Measurements from ENCODE around the gene SCN7A. TPM values are rescaled to one million over a fixed set of nuclear protein-coding genes. Genes with fewer than 3 reads are reported as not detected.

The SCN7A gene
- total RNA-seq, 2 experiments from 2014 or later, result not detected

GRCh38 chr2:166439078-166439477 is 55.0 kb downstream of the SCN7A start:
- no peaks in the 10 kb centered on the region for H3K36me3 Mint-ChIP-seq (ENCODE audit: low read depth)
- CTCF ChIA-PET, result interaction anchor here (0.6 kb wide), 2 partner anchors 1183 to 1679 kb away, joined by 3 read pairs; no protein-coding TSS in a partner anchor

GRCh38 chr2:166436976-166437375 is 57.1 kb downstream of the SCN7A start:
- ChIA-PET POLR2A (no interaction called here), CTCF (no interaction called here)
- H3K4me1 Mint-ChIP-seq, result no peaks in the 10 kb centered on the region

More at GRCh38 chr2:166439078-166439477, 55.0 kb downstream of the SCN7A start:
- no peaks in the 10 kb centered on the region for H3K27me3 Mint-ChIP-seq
- POLR2A ChIA-PET, result no interaction called here
- DNase-seq, result no peak
- H3K4me3 Mint-ChIP-seq, result no peak overlapping the region
- H3K4me1 Mint-ChIP-seq, result no peaks in the 10 kb centered on the region
- H3K9me3 Mint-ChIP-seq, result no peaks in the 10 kb centered on the region
- no peak overlapping the region for H3K27ac Mint-ChIP-seq

GRCh38 chr2:166436189-166436588 is 57.9 kb downstream of the SCN7A start:
- ChIA-PET CTCF (no interaction called here), POLR2A (no interaction called here)
- no peaks in the 10 kb centered on the region for H3K4me1 Mint-ChIP-seq
- no peak overlapping the region for H3K27ac Mint-ChIP-seq
- DNase-seq, result no peak
- H3K36me3 Mint-ChIP-seq (ENCODE audit: low read depth), result no peaks in the 10 kb centered on the region
- no peaks in the 10 kb centered on the region for H3K27me3 Mint-ChIP-seq
- H3K9me3 Mint-ChIP-seq, result no peaks in the 10 kb centered on the region
- H3K4me3 Mint-ChIP-seq, result no peak overlapping the region

More at GRCh38 chr2:166436976-166437375, 57.1 kb downstream of the SCN7A start:
- no peak for DNase-seq
- H3K4me3 Mint-ChIP-seq, result no peak overlapping the region
- no peaks in the 10 kb centered on the region for H3K27me3 Mint-ChIP-seq
- H3K27ac Mint-ChIP-seq, result no peak overlapping the region
- H3K36me3 Mint-ChIP-seq (ENCODE audit: low read depth), result no peaks in the 10 kb centered on the region
- H3K9me3 Mint-ChIP-seq, result no peaks in the 10 kb centered on the region

GRCh38 chr2:166434491-166434890 is 59.6 kb downstream of the SCN7A start:
- POLR2A ChIA-PET, result no interaction called here
- Mint-ChIP-seq H3K4me3 (no peak overlapping the region), H3K36me3 (ENCODE audit: low read depth) (no peaks in the 10 kb centered on the region), H3K4me1 (no peaks in the 10 kb centered on the region), H3K27me3 (no peaks in the 10 kb centered on the region), H3K9me3 (no peaks in the 10 kb centered on the region), H3K27ac (no peak overlapping the region)
- DNase-seq, result no peak
- CTCF ChIA-PET, result no interaction called here

- ChIA-PET CTCF (no interaction called here), POLR2A (no interaction called here)
Measured at GRCh38 chr2:166433457-166433856, 60.6 kb downstream of the SCN7A start.

GRCh38 chr2:166432331-166432730 is 61.7 kb downstream of the SCN7A start:
- ChIA-PET POLR2A (no interaction called here), CTCF (no interaction called here)
- Mint-ChIP-seq H3K4me1 (no peaks in the 10 kb centered on the region), H3K4me3 (no peak overlapping the region), H3K27me3 (no peaks in the 10 kb centered on the region), H3K9me3 (no peaks in the 10 kb centered on the region), H3K36me3 (ENCODE audit: low read depth) (no peaks in the 10 kb centered on the region), H3K27ac (no peak overlapping the region)
- DNase-seq, result no peak

More at GRCh38 chr2:166433457-166433856, 60.6 kb downstream of the SCN7A start:
- no peak for DNase-seq
- H3K4me3 Mint-ChIP-seq, result no peak overlapping the region
- no peaks in the 10 kb centered on the region for H3K27me3 Mint-ChIP-seq
- no peaks in the 10 kb centered on the region for H3K4me1 Mint-ChIP-seq
- no peak overlapping the region for H3K27ac Mint-ChIP-seq
- H3K36me3 Mint-ChIP-seq (ENCODE audit: low read depth), result no peaks in the 10 kb centered on the region
- H3K9me3 Mint-ChIP-seq, result no peaks in the 10 kb centered on the region

GRCh38 chr2:166424841-166425240 is 69.2 kb downstream of the SCN7A start:
- no peaks in the 10 kb centered on the region for H3K36me3 Mint-ChIP-seq (ENCODE audit: low read depth)
- no peaks in the 10 kb centered on the region for H3K27me3 Mint-ChIP-seq
- H3K4me1 Mint-ChIP-seq, result no peaks in the 10 kb centered on the region
- ChIA-PET POLR2A (no interaction called here), CTCF (no interaction called here)
- no peaks in the 10 kb centered on the region for H3K9me3 Mint-ChIP-seq
- no peak for DNase-seq
- no peak overlapping the region for H3K4me3 Mint-ChIP-seq
- no peak overlapping the region for H3K27ac Mint-ChIP-seq

GRCh38 chr2:166419616-166419934 is 74.5 kb downstream of the SCN7A start:
- Mint-ChIP-seq H3K27ac (no peak overlapping the region), H3K27me3 (no peaks in the 10 kb centered on the region), H3K36me3 (ENCODE audit: low read depth) (no peaks in the 10 kb centered on the region), H3K9me3 (no peaks in the 10 kb centered on the region), H3K4me3 (no peak overlapping the region), H3K4me1 (no peaks in the 10 kb centered on the region)
- ChIA-PET POLR2A (no interaction called here), CTCF (no interaction called here)
- no peak for DNase-seq

- Mint-ChIP-seq H3K4me3 (no peak overlapping the region), H3K9me3 (no peaks in the 10 kb centered on the region), H3K27me3 (no peaks in the 10 kb centered on the region), H3K36me3 (ENCODE audit: low read depth) (no peaks in the 10 kb centered on the region), H3K4me1 (no peaks in the 10 kb centered on the region), H3K27ac (no peak overlapping the region)
- ChIA-PET CTCF (no interaction called here), POLR2A (no interaction called here)
- no peak for DNase-seq
Measured at GRCh38 chr2:166418853-166419615, 75.0 kb downstream of the SCN7A start.

GRCh38 chr2:166417669-166418068 is 76.4 kb downstream of the SCN7A start:
- no peaks in the 10 kb centered on the region for H3K4me1 Mint-ChIP-seq

GRCh38 chr2:166413255-166413654 is 80.8 kb downstream of the SCN7A start:
- CTCF ChIA-PET, result interaction anchor here (0.5 kb wide), 1 partner anchor 345 kb away, joined by 3 read pairs; no protein-coding TSS in a partner anchor
- peaks cover 2% of the 10 kb centered on the region for H3K27me3 Mint-ChIP-seq

More at GRCh38 chr2:166417669-166418068, 76.4 kb downstream of the SCN7A start:
- no peak overlapping the region for H3K27ac Mint-ChIP-seq
- ChIA-PET POLR2A (no interaction called here), CTCF (no interaction called here)
- no peaks in the 10 kb centered on the region for H3K27me3 Mint-ChIP-seq
- H3K4me3 Mint-ChIP-seq, result no peak overlapping the region
- H3K36me3 Mint-ChIP-seq (ENCODE audit: low read depth), result no peaks in the 10 kb centered on the region
- DNase-seq, result no peak
- no peaks in the 10 kb centered on the region for H3K9me3 Mint-ChIP-seq

GRCh38 chr2:166411473-166412230 is 82.4 kb downstream of the SCN7A start:
- Mint-ChIP-seq H3K4me3 (no peak overlapping the region), H3K9me3 (no peaks in the 10 kb centered on the region), H3K36me3 (ENCODE audit: low read depth) (no peaks in the 10 kb centered on the region), H3K27ac (no peak overlapping the region), H3K4me1 (no peaks in the 10 kb centered on the region), H3K27me3 (peaks cover 5% of the 10 kb centered on the region)
- POLR2A ChIA-PET, result no interaction called here
- CTCF ChIA-PET, result no interaction called here
- no peak for DNase-seq

More at GRCh38 chr2:166413255-166413654, 80.8 kb downstream of the SCN7A start:
- no peaks in the 10 kb centered on the region for H3K4me1 Mint-ChIP-seq
- H3K4me3 Mint-ChIP-seq, result no peak overlapping the region
- H3K9me3 Mint-ChIP-seq, result no peaks in the 10 kb centered on the region
- POLR2A ChIA-PET, result no interaction called here
- no peak for DNase-seq
- H3K36me3 Mint-ChIP-seq (ENCODE audit: low read depth), result no peaks in the 10 kb centered on the region
- no peak overlapping the region for H3K27ac Mint-ChIP-seq

GRCh38 chr2:166410828-166411472 is 83.1 kb downstream of the SCN7A start:
- ChIA-PET CTCF (no interaction called here), POLR2A (no interaction called here)
- H3K36me3 Mint-ChIP-seq (ENCODE audit: low read depth), result no peaks in the 10 kb centered on the region
- H3K27ac Mint-ChIP-seq, result no peak overlapping the region
- no peaks in the 10 kb centered on the region for H3K9me3 Mint-ChIP-seq
- H3K4me1 Mint-ChIP-seq, result no peaks in the 10 kb centered on the region
- peaks cover 5% of the 10 kb centered on the region for H3K27me3 Mint-ChIP-seq
- no peak overlapping the region for H3K4me3 Mint-ChIP-seq
- DNase-seq, result no peak
